GM11168 (cell line): ENCODE data around the gene LEAP2.
"Not testable (repeated sequence)": the region's sequence is repeated elsewhere in the genome, so short reads cannot be mapped to it uniquely, and the experiment has no call there.

Source experiments
- in situ Hi-C: fragments of 300-500 bp; cut with MboI; formaldehyde crosslinking; loops from one replicate; pipeline ENCODE4 v1.12.0; 2022; ENCODE audit warnings: low sequenced_read_pairs; ENCODE audit not compliant: unreplicated experiment

The LEAP2 gene

DNA sequence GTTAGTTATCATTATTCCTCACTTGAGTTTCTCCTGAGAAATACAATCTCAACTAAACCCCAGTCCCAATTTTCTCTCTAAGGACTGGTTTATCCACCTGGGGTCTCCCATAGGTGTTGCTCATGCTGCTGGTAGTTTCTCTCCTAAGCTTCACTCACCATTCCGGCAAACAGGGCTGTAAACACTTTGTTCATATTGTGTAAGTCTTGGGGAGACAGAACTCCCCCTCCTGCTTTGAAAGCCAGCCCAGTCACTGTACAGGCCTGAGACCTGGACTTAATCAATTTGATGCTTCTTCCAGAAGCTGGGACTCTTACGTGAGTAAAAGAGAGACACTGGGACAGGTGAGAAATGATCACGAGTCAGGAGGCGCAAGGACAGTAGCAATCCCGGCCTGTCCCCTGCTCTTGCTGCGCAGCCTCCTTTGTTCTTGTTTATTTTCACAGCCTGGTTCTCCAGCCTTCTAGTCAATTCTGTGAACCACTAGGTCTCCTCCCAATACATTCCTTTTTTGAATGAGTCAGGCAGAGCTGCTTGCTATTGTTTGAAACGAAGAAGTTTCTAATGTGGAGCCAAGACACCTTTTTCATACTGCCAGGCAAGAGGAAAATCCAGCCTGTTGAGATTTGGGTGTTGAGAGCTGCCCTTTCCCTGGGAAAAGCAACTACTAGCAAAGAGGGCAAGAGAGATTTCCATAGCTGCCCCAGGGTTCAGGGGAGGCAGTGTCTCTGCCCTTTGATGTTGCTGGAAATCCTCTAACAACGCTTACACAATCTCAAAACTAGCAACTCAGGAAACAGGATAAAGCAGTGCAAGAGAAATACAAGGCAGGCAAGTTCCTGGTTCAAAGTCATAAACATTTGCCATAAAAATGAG, 33.8 kb upstream of the LEAP2 start:
- in situ Hi-C loops, result no loop called here

DNA sequence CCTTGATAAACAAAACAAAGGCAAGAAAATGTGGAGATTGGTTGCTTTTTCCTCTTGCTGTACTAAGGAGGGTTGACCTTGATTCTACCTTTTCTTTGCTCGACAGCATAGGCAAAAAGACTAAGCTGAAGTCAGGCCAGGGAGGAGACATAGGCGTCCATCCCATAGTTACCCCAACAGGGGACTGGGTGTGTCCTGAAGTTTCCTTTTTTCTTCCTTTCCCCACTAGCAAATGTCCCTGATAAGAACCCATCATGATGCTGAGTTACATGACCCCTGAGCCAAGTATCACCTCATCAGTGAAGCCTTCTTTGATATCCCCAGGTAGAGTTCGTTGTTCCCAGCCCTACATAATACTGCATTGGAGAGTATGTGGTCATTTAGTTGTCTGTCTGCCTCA, 33.2 kb upstream of the LEAP2 start:
- in situ Hi-C loops, result no loop called here

DNA sequence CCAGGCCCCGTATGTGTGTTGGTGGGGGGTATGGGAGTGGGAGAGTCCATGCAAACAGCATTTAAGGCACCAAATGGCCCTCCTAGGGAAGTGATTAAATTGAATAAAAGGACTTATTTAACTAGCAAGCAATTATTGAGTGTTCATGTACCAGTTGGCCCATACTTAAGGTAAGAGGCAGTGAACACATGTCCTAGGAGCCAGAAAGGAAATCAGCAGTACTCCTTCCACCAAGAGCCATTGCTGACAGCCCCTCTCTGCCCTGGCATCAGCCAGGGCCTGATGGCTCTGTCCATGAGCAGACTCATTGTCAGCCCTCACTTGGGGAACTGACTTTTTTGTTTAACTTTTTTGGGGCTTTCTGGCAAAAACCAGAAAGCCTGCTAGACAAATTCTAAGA, 32.6 kb upstream of the LEAP2 start:
- in situ Hi-C loops, result no loop called here

DNA sequence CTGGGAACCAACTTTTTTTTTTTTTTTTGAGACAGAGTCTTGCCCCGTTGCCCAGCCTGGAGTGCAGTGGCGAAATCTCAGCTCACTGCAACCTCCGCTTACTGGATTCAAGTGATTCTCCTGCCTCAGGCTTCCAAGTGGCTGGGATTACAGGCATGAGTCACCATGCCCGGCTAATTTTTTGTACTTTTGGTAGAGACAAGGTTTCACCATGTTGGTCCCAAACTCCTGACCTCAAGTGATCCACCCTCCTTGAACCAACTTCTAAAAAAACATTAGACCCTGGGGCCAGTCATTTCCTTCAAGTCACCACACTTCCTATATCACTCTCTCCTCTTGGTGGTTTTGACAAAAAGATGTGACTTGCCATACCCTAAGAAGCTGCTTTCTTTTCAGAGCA, 32.2 kb upstream of the LEAP2 start:
- in situ Hi-C loops, result no loop called here

DNA sequence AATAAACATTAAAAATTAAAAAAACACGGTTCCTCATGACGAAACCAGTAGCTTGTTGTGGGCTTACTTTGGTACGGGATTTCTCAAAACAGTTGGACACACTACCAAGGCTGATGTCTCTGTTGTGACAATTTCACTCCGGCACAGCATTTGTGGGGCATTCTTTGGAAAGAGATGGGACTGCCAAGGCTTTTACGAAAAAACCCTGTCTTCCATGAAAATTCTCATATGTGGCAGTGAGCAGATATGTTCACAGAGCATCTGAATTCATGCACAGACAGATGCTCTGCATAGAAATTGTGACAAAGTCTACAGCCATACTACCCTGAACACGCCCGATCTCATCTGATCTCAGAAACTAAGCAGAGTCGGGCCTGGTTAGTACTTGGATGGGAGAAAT, 25.2 kb upstream of the LEAP2 start:
- in situ Hi-C loops, result no loop called here

DNA sequence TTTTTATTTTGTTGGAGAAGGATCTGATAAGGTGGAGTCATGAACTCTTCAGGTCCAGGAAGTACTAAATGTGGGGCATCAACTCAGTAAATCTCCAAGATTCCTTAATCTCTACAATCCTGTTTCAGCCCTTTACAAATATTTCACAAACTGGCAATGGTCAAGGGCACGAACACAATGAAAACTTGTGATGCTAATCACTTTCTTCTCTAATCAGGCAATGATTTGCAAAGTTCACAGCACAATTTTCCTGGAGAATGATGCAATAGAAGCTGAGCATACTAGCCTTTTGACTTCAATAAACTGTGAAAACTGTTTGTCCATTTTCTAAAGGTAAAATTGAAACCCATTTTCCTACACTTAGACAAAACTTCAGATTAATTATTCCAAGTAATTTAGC, 24.1 kb upstream of the LEAP2 start:
- in situ Hi-C loops, result no loop called here

DNA sequence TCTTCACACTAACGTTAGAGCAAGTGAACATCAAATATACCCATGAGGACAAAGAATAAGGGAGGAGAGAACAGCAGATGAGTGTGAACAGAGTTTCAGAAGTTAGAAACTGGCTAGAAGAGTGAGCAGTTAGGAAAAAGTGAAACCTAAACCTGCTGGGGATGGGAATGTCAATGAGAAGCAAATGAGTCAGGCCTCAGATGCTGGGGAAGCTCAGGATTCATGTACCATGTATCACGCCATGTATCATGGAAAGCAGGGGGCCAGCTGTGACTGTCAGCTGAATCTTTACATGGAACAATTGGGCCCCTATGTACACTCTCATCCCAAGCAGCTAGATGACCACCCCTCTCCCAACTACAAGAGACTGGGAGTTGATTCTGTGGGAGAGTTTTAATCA, 23.4 kb upstream of the LEAP2 start:
- in situ Hi-C loops, result no loop called here

DNA sequence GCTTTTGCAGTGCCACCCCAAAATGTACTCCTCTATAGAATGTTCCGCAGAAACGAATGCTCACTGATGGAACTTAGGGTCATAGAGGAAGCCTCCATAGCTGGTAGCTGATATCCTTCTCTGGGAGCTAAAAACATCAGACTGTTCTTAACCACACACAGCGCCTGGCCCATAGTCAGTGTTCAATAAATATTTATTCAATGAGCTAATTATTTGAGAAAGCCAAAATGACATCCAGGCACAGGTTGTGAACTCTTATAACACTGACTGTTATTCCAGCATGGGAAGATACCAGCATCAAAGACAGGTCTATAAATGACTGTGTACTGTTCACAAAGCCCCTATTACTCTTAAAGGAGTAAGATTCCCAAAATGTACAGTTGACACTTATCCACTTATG, 20.1 kb upstream of the LEAP2 start:
- in situ Hi-C loops, result no loop called here

DNA sequence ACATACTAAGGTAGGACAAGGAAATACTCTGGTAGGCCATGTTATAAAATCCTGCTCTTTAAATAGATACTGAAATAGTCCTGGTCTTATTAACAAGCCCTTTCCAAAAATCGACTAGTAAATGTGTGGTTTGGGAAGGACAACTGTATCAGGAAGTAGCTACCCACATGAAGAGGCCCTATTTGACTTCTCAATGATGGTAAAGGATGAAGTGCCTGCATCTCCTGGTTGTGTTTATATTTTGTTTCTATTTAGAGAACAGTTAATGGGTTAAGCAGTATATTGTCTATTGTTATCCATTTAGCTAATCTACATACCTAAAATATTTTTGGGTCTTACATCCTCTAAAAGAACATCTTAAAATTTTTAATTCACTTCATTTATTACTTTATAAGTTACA, 19.7 kb upstream of the LEAP2 start:
- in situ Hi-C loops, result no loop called here

DNA sequence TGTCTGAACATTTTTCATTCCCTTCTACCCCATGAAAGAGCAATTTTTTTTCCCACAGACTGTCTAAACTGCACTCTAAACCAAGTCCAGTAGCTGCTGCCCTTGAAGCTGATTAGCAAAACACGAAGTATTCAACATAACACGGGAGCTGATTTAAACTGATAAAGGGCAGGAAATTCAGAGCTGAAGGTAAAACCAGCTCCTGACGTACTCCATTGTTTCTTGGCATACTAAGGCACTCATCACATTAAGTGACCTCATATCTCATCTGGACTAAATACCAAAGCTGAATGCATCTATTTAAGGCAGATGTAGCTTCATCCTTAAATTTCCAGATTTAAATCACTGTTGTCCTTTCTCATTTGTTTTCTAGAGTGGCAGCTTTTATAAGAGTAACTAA, 19.2 kb upstream of the LEAP2 start:
- in situ Hi-C loops, result no loop called here

DNA sequence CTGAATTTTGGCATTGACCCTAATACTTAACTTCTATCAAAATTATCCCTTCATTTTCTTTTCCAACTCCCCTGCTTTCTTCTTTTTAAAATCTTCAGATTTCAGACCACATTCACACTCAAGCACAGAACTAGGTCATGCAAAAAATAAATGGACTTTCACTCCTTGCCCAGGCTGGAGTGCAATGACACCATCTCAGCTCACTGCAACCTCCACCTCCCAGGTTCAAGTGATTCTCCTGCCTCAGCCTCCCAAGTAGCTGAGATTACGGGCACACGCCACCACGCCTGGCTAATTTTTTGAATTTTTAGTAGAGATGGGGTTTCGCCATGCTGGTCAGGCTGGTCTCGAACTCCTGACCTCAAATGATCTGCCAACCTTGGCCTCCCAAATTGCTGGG, 18.5 kb upstream of the LEAP2 start:
- in situ Hi-C loops, result not testable (repeated sequence)

DNA sequence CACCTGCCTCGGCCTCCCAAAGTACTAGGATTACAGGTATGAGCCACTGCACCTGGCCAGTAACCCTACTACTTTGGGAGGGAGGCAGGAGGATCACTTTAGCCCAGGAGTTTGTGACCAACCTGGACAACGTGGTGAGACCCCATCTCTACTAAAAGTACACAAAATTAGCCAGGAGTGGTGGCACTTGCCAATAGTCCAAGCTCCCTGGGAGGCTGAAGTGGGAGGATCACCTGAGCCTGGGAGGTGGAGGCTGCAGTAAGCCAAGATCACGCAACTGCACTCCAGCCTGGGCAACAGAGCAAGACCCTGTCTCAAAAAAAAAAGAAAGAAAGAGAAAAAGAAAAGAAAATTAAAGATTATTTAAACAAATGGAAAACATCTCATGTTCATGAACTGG, 17.5 kb upstream of the LEAP2 start:
- in situ Hi-C loops, result no loop called here

DNA sequence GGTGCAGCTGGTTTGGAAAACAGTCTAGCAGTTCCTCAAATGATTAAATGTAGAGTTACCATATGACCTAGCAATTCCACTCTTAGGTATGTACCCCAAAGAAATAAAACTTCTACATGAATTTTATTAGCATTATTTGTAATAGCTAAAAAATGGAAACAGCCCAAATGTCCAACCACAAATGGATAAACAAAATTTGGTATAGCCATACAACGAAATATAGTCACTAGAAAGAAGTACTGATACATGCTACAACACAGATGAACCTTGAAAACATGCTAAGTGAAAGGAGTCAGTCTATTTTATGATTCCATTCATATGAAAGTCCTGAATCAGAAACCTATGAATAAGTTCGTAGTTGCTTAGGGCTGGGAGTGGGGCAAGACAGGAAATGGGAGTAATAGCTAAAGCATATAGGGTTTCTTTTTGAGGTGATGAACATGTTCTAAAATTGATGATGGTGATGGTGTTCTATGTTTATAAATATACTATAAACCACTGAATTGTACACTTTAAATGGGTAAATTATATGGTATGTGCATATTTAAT, 13.5 kb upstream of the LEAP2 start:
- in situ Hi-C loops, result no loop called here

DNA sequence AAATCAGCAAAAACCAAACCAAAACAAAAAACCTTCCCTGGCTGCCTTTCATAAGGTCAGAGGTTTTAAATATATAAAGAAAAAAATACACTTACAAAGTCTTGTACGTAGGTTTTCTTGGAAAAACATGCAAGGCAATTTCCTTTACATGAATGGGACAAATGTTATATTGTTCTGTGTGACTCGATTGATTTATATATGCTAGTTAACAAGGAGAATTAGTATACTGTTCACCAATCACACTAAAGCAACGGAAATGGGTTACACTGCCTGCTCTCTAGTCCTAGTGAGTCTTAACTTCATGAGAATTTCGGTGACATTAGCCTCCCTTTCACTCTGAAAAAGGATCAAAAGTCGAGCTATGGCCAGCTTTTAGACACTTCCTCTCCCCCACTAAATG, 12.7 kb upstream of the LEAP2 start:
- in situ Hi-C loops, result no loop called here

DNA sequence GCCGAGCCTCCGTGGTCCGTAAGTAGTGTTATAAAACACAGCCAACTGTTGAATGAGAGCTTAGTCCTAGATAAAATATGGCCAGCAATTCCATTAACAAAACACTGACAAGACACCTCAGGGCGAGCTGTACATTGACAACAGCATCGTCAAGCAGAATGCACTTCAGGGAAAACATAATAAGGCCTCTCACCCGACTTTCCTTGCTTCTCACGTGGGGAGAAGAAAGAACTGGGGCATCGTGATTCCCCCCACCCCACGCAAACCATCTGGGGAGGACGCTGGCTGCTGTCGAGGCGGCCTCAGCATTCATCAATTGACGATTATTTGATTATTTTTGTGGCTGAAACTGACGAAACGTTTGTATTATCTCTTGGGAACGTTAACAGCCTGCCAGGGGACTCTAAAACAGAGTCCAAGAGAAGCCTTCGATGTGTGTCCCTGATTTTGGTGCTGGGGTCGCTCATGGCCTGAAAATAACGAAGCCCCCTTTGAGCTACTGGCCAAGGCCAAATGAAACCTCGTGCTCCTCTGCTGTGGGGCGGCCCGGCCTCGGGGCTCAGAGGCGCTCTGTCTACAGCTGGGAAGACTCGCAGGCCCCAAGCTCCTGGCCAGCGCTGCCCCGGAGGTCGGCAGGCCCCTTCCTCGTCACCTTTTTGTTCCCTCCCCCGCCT, 7.7 kb upstream of the LEAP2 start:
- in situ Hi-C loops, result no loop called here

DNA sequence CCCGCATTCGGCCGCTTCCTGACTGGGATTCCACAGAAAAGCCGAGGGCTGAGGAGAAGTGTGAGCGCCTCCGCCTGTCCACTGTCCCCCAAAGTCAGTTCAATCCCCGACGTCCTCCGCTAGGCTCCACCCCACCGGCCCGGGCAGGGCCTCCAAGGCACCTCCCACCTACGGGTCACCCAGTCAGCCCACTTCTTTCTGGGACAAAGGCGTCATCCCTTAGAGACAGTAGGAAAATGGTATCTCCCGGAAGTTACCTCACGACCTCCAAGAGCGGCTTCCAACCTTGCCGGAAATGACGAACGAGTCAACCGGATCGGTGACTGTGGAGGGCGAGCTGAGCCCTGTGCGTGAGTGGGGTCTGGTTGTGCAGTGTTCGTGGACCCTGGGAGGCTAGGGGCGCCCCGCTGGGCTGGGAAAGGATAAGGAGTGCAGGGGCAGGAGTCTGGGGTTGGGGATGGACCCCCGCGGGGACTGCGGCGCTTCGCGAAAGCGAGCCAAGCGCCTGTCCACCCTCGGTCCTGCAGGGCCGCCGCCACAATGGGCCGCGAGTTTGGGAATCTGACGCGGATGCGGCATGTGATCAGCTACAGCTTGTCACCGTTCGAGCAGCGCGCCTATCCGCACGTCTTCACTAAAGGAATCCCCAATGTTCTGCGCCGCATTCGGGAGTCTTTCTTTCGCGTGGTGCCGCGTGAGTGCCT, 7.0 kb upstream of the LEAP2 start, which contains the start of the genes GDF9 and UQCRQ:
TSS of gene GDF9 (minus strand) at position 128 of the 704 bp plus-strand sequence. CDS start 1,936 bp downstream, outside the sequence.
TSS of gene UQCRQ (plus strand) at position 301 of the 704 bp plus-strand sequence. CDS start at position 541, 240 bp downstream.
- in situ Hi-C loops, result no loop called here

DNA sequence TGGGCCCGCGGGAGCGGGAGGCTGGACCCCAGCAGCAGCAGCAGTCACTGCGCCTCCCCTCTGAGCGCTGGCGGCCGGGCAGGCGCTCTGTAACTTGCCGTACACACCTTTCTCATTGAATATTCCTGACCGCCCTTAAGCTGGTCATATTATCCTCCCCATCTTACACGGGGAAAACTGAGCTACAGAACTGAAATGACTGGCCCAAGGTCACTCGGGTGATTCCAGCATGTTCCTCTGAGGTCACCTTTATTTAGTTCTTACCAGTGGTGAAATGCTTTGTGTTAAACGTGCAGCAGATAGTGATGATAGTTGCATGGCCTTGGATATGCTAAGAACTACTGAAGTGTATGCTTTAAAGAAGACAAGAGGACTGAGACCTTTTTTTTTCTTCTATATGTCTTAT, 6.4 kb upstream of the LEAP2 start:
- in situ Hi-C loops, result no loop called here

DNA sequence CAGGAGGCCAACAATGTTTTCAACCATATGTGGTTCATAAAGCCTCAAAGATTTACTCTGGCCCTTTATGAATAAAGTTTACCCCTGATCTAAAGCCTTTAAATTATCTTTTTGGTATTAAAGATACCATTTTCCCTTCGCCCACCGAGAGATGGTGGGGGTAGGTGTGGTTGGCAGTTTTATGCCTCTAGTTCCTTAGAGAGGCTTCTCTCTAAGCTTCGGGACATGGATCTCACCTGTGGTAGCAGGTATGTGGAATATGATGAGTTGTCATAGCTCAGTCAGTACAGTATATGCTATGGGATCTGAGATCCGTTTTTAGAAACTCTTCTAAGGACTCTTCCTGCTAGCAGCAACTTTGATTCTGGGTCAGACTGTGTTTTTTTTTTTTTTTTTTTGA, 4.7 kb upstream of the LEAP2 start:
- in situ Hi-C loops, result no loop called here

DNA sequence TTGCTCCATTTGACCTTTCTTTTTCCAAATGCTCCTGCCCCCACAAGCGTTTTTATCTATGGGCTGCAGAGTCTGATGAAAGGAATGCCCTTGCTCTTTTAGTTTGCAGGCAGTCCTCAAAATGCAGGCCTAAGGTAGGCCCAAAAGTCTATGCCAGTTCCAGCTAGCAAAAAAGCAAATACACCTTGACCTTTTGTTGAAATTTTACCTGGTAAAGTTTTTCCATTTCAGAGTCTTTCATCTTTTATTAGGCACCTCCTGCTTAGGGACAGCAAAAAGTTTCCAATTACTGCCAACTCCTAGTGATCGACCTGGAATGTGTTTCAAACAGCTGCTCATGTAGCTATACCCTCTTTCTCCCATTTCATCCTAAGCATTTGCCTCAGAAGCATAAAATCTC, 2.7 kb upstream of the LEAP2 start:
- in situ Hi-C loops, result no loop called here

DNA sequence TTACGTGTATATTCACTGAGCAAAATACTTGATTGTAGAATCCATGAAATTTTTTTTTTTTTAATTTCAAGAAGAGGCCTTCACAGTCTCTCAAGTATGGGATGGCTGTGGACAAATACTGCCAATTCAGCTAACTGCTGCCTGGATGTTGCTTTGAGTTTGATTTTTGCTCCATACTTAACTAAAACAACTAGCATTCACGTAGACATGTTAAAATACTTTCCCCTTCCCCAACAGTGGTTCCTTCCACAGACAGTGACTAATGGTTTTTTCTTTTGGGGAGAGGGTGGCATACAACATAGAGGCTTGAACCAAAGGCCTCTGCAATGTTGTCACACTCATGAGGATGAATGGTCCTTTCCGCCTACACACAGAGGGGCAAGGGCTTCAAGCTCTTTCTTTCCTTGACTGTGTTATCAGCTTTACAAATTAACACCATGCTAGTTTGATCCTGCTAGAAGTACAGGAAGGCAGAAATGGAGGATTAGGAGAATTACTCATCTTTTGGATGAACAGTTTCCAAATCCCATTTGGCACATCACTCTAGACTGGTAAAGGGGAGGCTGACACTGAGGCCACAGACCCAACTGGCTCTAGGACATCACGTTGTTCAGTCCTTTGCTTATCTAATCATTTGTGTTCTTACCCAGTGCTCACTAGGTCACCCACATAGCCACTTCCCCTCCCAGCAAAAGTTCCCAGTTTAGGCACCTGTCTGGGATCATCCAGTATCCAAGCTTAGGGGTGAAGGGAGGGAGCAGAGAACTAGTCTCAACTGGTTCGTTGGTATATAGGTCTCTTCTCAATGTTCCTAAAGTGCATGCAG, 1.8 kb upstream of the LEAP2 start:
- in situ Hi-C loops, result no loop called here
